ENCODE data around the gene FGF22.

FGF22 gene

GRCh38 chr19:595326-596262 lies 44.1 kb upstream of the FGF22 start:
- TF ChIP-seq TAF1 (IDR thresholded peaks at IDR 0.05; ENCODE audit: low read depth): no peak
- no peak for TF ChIP-seq ZBTB7A (IDR thresholded peaks at IDR 0.05; ENCODE audit: low read depth)
- no peak for TF ChIP-seq MAX (IDR thresholded peaks at IDR 0.05)
- no peak for TF ChIP-seq NFIC (IDR thresholded peaks at IDR 0.05)
- TF ChIP-seq CEBPB (IDR thresholded peaks at IDR 0.05): no peak
- no peak for TF ChIP-seq REST (IDR thresholded peaks at IDR 0.05; ENCODE audit: low read depth)
- no peak for TF ChIP-seq TCF12 (IDR thresholded peaks at IDR 0.05; ENCODE audit: low read depth)
- TF ChIP-seq TEAD4 (IDR thresholded peaks at IDR 0.05): no peak
- TF ChIP-seq EGR1 (IDR thresholded peaks at IDR 0.05): no peak
- no peak for TF ChIP-seq RAD21 (IDR thresholded peaks at IDR 0.05; ENCODE audit: low read depth)
- no peak for TF ChIP-seq FOXM1 (IDR thresholded peaks at IDR 0.05; ENCODE audit: borderline replicate concordance, low read depth)
- TF ChIP-seq EP300 (IDR thresholded peaks at IDR 0.05; ENCODE audit: borderline replicate concordance): no peak
- TF ChIP-seq USF1 (IDR thresholded peaks at IDR 0.05): no peak
- no peak for TF ChIP-seq CREB1 (IDR thresholded peaks at IDR 0.05; ENCODE audit: low read depth)
- no peak for TF ChIP-seq YY1 (IDR thresholded peaks at IDR 0.05; ENCODE audit: low read depth)

- no peak for TF ChIP-seq USF1 (IDR thresholded peaks at IDR 0.05)
- TF ChIP-seq CEBPB (IDR thresholded peaks at IDR 0.05): no peak
- TF ChIP-seq EP300 (IDR thresholded peaks at IDR 0.05; ENCODE audit: borderline replicate concordance): no peak
- no peak for TF ChIP-seq REST (IDR thresholded peaks at IDR 0.05; ENCODE audit: low read depth)
These were observed 43.4 kb upstream of the FGF22 start for GRCh38 chr19:596263-596655.

- TF ChIP-seq ZBTB7A (IDR thresholded peaks at IDR 0.05; ENCODE audit: low read depth) (peak; percentile 65; the same call in 1 of the 2 replicates), NFIC (IDR thresholded peaks at IDR 0.05) (0 out of 2 replicates have a peak, but pooled peaks have one; percentile 26), CEBPB (IDR thresholded peaks at IDR 0.05) (peak; percentile 33), RAD21 (IDR thresholded peaks at IDR 0.05; ENCODE audit: low read depth) (no peak), TEAD4 (IDR thresholded peaks at IDR 0.05) (no peak; the same call in 1 of the 2 replicates), MAX (IDR thresholded peaks at IDR 0.05) (0 out of 2 replicates have a peak, but pooled peaks have one; percentile 17), EP300 (IDR thresholded peaks at IDR 0.05; ENCODE audit: borderline replicate concordance) (peak; percentile 53; the same call in 1 of the 2 replicates), USF1 (IDR thresholded peaks at IDR 0.05) (peak; percentile 93), TCF12 (IDR thresholded peaks at IDR 0.05; ENCODE audit: low read depth) (peak; percentile 81)
These were observed 42.0 kb upstream of the FGF22 start for GRCh38 chr19:597406-598315.

- TF ChIP-seq ZBTB7A (IDR thresholded peaks at IDR 0.05; ENCODE audit: low read depth) (no peak), TCF12 (IDR thresholded peaks at IDR 0.05; ENCODE audit: low read depth) (no peak), EGR1 (IDR thresholded peaks at IDR 0.05) (no peak), TEAD4 (IDR thresholded peaks at IDR 0.05) (no peak), TAF1 (IDR thresholded peaks at IDR 0.05; ENCODE audit: low read depth) (no peak), FOXM1 (IDR thresholded peaks at IDR 0.05; ENCODE audit: borderline replicate concordance, low read depth) (no peak), USF1 (IDR thresholded peaks at IDR 0.05) (no peak), EP300 (IDR thresholded peaks at IDR 0.05; ENCODE audit: borderline replicate concordance) (no peak), NFIC (IDR thresholded peaks at IDR 0.05) (no peak), RAD21 (IDR thresholded peaks at IDR 0.05; ENCODE audit: low read depth) (no peak)
These were observed 38.4 kb upstream of the FGF22 start for GRCh38 chr19:601310-601709.
